ENCODE data around the gene EFNA5.
A peak's percentile ranks its signal among the peaks of the same experiment; 100 is the strongest.

EFNA5 gene

DNA sequence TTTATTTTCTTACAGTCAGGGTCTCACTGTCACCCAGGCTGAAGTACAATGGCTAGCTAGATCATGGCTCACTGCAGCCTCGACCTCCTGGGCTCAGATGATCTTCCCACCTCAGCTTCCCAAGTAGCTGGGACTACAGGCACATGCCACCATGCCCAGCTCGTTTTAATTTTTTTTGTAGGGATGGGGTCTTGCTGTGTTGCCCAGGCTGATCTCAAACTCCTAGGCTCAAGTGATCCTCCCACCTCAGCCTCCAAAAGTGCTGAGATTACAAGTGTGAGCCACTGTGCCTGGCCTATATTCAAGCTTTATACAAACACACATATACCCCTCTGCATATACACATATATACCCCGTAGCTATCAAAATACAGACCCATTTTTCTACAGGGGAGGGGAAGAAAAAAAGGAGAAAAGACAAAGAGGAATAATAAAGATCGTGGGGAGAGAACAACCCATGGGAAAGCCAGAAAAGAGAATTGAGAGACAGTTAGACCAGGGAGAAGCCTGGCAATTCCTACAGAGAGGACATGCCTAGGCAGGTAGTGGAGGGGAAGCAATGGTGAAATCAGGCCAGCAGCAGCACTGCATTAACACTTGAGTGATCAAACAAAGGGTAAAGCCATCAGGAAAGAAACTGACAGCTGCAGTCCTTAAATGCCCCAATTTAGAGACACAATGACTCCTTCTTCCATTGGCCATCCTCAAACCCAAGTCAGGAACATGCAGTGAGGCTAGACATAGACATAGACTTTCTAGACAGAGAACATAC is 102.7 kb downstream of the EFNA5 start:
- no peak for DNase-seq

DNA sequence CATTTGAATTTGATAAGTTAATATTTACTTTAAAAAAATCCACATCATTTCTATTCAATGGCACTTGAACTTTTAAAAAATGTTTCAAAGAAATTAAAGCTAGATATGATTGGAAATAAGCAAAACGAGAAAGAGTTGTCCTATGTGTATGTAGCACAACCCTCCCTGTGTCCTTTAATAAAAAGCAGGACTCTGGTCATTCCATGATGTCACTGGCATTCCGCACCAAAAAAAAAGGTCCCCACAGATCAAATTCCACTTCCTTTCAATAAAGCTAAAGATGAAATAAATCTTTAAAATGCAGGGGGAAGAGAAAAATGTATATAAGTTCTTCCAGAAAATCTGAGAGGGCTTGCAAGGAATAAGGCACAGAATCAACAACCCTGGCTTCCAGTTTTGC is 103.8 kb downstream of the EFNA5 start:
- DNase-seq, result no peak

- no peak for DNase-seq
Observed at GRCh38 chr5:107565791-107566767, 104.7 kb downstream of the EFNA5 start.

DNA sequence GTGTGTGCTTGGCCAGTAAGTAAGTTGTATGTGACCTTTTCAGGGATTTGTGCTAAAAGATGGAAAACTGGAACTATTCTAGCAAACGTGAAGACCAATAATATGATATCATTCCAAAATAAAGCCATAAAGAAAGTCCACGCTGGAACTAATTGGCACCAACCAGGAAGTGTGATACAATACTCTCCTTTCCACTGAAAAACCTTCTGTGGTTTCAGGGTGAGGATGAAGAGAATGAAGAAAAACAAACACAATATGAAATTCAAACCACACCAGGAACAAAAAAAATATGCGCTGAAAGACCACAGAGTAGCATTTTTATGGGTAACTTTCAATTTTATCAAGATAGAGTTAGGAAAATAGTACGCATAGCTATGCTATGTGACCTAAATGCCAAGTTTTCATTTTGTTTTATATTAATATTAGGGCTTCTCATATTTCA is 105.8 kb downstream of the EFNA5 start:
- no peak for DNase-seq

DNA sequence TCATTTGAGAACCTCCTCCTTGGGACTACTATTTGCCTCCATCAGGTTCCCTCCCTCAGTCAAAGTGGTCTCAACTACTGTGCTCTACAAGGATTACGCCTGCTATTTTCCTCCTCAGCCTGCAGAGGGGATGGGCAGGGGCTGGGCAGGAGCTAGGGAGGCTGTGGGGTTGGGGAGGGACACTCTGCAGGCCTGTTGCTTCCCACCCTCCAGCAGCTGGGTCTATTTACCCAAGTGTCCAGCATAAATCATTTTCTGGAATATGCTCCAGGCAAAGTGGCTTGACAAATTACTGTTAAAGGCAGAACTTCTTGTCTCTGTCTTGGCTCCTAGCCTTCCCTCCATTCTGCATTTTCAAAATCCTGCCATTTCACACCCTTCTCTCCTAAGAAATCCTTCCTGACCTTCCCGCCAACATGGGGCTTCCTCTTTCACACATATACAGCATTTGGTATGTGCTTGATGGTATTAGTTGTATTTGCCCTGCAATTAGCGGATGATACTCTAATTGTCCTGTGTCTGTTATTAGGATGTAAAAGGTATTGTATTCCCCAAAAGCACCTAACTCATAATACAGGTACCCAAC is 106.7 kb downstream of the EFNA5 start:
- DNase-seq, result no peak

GRCh38 chr5:107560377-107560776 is 110.4 kb downstream of the EFNA5 start:
- DNase-seq, result no peak

GRCh38 chr5:107558823-107559375 is 111.8 kb downstream of the EFNA5 start:
- no peak for DNase-seq

GRCh38 chr5:107557051-107557658 is 113.6 kb downstream of the EFNA5 start:
- DNase-seq, result no peak

GRCh38 chr5:107556575-107556974 is 114.2 kb downstream of the EFNA5 start:
- no peak for DNase-seq

DNA sequence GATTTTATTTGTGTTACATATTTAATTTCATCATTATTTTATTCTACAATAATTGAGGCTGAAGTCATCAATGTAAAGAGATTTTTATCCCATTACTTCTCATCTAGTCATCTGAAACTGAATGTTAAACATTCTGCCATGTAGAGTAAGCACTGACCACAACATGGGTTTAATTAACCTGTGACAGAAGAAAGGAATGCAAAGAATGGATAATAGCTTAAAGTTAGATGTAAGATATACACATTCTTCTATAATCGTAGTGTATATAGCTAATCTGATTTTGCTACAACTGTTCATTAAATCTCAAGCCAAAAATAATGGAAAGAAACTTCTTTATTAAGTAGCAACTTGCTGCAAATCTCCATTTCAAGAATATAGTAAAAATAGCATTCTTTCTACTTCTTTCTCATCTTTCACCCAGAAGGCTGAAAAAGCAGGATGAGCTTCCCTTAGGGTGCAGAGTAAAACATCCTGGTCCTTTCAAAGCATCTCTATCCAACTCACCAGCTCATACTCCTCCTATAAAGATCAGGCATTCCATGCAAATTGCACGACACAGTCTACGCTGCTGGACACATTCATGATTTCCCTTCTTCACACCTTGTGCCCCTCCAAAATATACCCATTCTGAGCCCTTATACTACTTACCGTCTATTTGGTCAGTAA is 115.2 kb downstream of the EFNA5 start:
- DNase-seq, result no peak

DNA sequence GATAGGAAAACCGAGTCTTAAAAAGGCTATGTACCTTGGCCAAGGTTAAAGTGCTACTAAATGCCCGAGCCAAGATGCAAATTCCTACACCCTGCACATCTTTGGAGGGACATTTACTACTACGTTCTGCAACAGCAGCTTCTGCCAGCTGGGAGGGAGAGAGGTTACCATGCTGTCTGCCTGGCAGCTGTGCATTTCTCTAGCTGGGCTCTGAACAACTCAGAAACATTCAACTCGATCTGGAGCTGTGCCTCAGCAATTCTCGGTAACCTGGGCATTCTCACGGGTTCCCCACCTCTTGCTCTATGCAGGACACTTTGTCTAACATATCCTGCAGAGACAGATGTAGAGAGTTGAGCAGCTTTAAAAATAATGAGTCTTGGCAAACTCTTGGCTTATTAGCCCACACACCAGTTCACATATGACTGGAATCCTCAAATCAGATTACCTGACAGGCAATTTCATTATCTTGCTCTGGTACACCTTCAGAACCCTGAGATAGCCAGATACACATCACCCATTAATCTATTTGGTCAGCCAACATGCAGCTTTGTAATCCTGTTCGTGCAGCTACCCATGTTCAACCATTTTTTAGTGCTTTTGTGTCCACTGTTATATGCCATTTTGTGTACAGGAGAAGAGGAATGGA is 115.8 kb downstream of the EFNA5 start:
- DNase-seq, result no peak

- DNase-seq, result peak; percentile 6 to 54
Observed at GRCh38 chr5:107553117-107553555, 117.6 kb downstream of the EFNA5 start.

DNA sequence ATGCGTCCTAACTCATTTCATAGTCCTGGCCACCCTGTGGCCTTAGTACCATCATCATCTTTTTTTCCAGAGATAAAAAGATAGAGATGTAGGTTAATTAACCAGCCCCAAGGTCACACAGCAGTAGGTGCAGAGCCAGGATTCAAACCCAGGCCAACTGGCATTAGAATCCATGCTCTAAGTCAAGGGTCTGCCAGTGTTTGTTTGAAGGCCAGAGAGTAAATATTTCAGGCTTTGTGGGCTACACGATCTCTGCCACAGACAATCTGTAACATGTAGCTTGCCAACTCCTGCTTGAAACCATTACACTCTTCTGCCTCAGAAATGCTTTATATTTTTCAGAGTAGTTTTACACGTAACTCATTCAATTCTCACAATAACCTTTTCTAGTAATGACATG is 119.6 kb downstream of the EFNA5 start:
- DNase-seq, result no peak

DNA sequence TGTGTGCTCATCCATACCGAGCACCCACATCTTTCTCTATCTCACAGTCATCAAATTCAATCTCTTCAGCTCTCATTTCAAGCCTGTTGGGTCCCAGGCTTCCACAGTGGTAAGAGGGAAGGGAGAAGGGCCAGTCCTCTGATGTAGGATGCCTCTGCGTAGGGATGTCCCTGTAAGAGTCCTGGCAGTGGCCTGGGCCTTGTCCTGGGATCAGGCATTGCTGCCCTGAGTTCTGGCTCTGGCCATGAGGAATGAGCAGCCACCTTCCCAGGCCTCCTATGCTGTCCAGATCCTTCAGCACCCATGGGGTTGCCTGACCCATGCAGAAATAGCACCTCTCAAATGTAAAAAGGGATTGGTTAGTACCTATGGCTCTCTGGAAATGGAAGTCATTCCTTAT is 121.2 kb downstream of the EFNA5 start:
- DNase-seq, result no peak

GRCh38 chr5:107548477-107548876 is 122.3 kb downstream of the EFNA5 start:
- no peak for DNase-seq

- DNase-seq, result no peak
Observed at GRCh38 chr5:107546719-107547118, 124.0 kb downstream of the EFNA5 start.

DNA sequence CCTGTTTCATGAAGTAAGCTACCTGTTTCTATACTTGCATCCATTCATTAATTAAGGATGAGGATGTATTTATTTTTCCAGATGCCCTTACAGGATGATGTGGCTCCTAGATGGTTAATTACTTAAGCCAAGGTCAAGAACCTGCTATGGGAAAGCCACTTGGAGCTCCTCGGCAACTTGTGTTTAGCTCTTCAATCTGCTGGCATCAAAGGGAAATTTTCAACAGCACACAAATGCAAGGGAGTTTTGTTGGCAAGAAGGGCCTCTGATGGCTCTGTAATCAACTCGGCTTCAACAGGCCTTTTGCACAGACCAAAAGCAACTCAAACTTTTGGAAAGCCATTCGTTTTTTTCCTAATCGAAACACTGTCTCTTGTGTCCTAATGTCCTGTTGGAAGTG is 125.3 kb downstream of the EFNA5 start:
- no peak for DNase-seq

GRCh38 chr5:107544967-107545366 is 125.8 kb downstream of the EFNA5 start:
- no peak for DNase-seq

- DNase-seq, result no peak
Observed at GRCh38 chr5:107544476-107544875, 126.3 kb downstream of the EFNA5 start.

GRCh38 chr5:107543868-107544267 is 126.9 kb downstream of the EFNA5 start:
- DNase-seq, result no peak

DNA sequence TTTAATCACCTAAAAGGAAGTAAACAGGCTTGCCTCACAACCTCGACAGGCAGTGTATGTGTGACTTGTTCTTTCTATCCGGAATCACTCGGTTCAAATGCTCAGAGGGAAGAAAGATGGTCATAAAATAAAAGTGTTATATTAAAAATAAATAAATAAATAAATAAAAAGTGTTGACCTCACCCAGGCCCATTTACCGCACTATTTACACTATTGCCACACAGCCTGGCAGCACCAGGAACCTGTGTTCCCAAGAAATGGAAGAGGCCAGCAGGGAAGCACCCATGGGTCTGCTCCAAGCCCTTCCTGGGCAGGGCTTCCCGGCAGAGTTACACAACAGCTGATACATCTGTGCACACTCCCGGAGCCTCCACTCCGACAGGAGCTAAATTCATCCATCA is 127.9 kb downstream of the EFNA5 start:
- DNase-seq, result no peak

DNA sequence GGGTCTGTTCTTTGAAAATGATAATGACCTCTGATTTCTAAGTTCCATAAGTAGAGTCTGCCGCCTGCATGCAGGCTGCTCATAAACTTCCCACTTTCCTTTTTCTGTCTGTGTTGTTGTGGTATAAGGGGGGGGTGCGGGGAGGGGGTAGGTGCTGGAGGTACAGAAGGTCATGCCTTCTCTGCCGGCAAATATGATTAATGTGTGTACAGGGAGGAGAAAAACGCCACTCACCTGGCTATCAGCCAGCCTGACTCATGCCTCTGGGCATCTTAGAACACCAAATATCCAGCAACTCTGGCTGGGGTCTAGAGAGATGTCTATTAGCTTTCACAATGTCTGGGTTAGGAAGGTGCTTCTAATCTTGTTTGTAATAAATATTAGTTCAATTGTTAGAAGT is 128.3 kb downstream of the EFNA5 start:
- no peak for DNase-seq
